ENCODE measurements around the gene TWSG1. TPM values are rescaled to one million over a fixed set of nuclear protein-coding genes. Genes with fewer than 3 reads are reported as not detected.
"Not testable (repeated sequence)": the region's sequence is repeated elsewhere in the genome, so short reads cannot be mapped to it uniquely, and the experiment has no call there.

TWSG1 gene
- total RNA-seq, 3 donors from 2014 or later, result 34.4 to 45.9 (median 42.7) TPM

- H3K36me3 ChIP-seq, result no peaks in the 10 kb centered on the region
- no peaks in the 10 kb centered on the region for H3K27me3 ChIP-seq
- intact Hi-C loops (cut with DNase I; ENCODE audit: low total_unique reads), result no loop called here
- H3K4me1 ChIP-seq, result peaks cover 0 to 4% of the 10 kb centered on the region in 2 donors
- no peak overlapping the region for H3K4me3 ChIP-seq
- no peak for TF ChIP-seq POLR2AphosphoS5 (IDR thresholded peaks at IDR 0.05)
- no peak for TF ChIP-seq CTCF (IDR thresholded peaks at IDR 0.05)
- TF ChIP-seq POLR2A (IDR thresholded peaks at IDR 0.05), result no peak
- DNase-seq (ENCODE audit: low spot score in 2 of 2), result no peak
- H3K27ac ChIP-seq, result no peak overlapping the region
- no peaks in the 10 kb centered on the region for H3K9me3 ChIP-seq
Observed at GRCh38 chr18:9421096-9421900, 86.7 kb downstream of the TWSG1 start.

GRCh38 chr18:9421901-9422327, 87.3 kb downstream of the TWSG1 start:
- no peak for DNase-seq (ENCODE audit: low spot score in 2 of 2)
- intact Hi-C loops (cut with DNase I; ENCODE audit: low total_unique reads), result no loop called here
- TF ChIP-seq CTCF (IDR thresholded peaks at IDR 0.05), result no peak
- no peak for TF ChIP-seq POLR2A (IDR thresholded peaks at IDR 0.05)
- TF ChIP-seq POLR2AphosphoS5 (IDR thresholded peaks at IDR 0.05), result no peak

GRCh38 chr18:9422816-9423519, 88.4 kb downstream of the TWSG1 start:
- H3K36me3 ChIP-seq, result no peaks in the 10 kb centered on the region
- no peaks in the 10 kb centered on the region for H3K9me3 ChIP-seq
- H3K4me3 ChIP-seq, result no peak overlapping the region
- no peak for DNase-seq (ENCODE audit: low spot score in 2 of 2)
- TF ChIP-seq POLR2AphosphoS5 (IDR thresholded peaks at IDR 0.05) (no peak), POLR2A (IDR thresholded peaks at IDR 0.05) (no peak), CTCF (IDR thresholded peaks at IDR 0.05) (no peak)
- intact Hi-C loops (cut with DNase I; ENCODE audit: low total_unique reads), result no loop called here
- no peak overlapping the region for H3K27ac ChIP-seq
- no peaks in the 10 kb centered on the region for H3K27me3 ChIP-seq
- peaks cover 0 to under 1% of the 10 kb centered on the region in 2 donors for H3K4me1 ChIP-seq

More at GRCh38 chr18:9421901-9422327, 87.3 kb downstream of the TWSG1 start:
- H3K27ac ChIP-seq, result no peak overlapping the region
- no peaks in the 10 kb centered on the region for H3K9me3 ChIP-seq
- H3K4me3 ChIP-seq, result no peak overlapping the region
- peaks cover 0 to under 1% of the 10 kb centered on the region in 2 donors for H3K4me1 ChIP-seq
- no peaks in the 10 kb centered on the region for H3K27me3 ChIP-seq
- H3K36me3 ChIP-seq, result no peaks in the 10 kb centered on the region

GRCh38 chr18:9423648-9424047, 89.1 kb downstream of the TWSG1 start:
- DNase-seq (ENCODE audit: low spot score in 2 of 2); intact Hi-C loops (cut with DNase I; ENCODE audit: low total_unique reads); H3K27me3 ChIP-seq; H3K4me1 ChIP-seq; H3K9me3 ChIP-seq; H3K36me3 ChIP-seq; H3K27ac ChIP-seq; H3K4me3 ChIP-seq: not testable (repeated sequence)

- H3K27ac ChIP-seq; DNase-seq (ENCODE audit: low spot score in 2 of 2): not testable (repeated sequence)
Observed at GRCh38 chr18:9424235-9424634, 89.7 kb downstream of the TWSG1 start.

GRCh38 chr18:9426753-9427152, 92.2 kb downstream of the TWSG1 start:
- Histone ChIP-seq H3K27ac (peak overlapping the region in 1 of 2 donors; percentile 76), H3K4me1 (peaks cover 0 to 8% of the 10 kb centered on the region in 2 donors), H3K27me3 (no peaks in the 10 kb centered on the region), H3K4me3 (no peak overlapping the region), H3K36me3 (no peaks in the 10 kb centered on the region), H3K9me3 (no peaks in the 10 kb centered on the region)
- DNase-seq (ENCODE audit: low spot score in 2 of 2), result no peak
- intact Hi-C loops (cut with DNase I; ENCODE audit: low total_unique reads), result no loop called here
- TF ChIP-seq POLR2A (IDR thresholded peaks at IDR 0.05), result no peak
- TF ChIP-seq CTCF (IDR thresholded peaks at IDR 0.05), result no peak
- no peak for TF ChIP-seq POLR2AphosphoS5 (IDR thresholded peaks at IDR 0.05)

More at GRCh38 chr18:9424235-9424634, 89.7 kb downstream of the TWSG1 start:
- H3K4me3 ChIP-seq; H3K4me1 ChIP-seq; H3K36me3 ChIP-seq; H3K27me3 ChIP-seq; intact Hi-C loops (cut with DNase I; ENCODE audit: low total_unique reads); H3K9me3 ChIP-seq: not testable (repeated sequence)

Data from breast epithelium (tissue), 4 donors.